Keratinocyte (primary cell): Measurements from ENCODE around the gene PCTP.

Source experiments
- CTCF ChIP-seq, 3 experiments: IDR thresholded peaks in 1 of 3; conservative IDR thresholded peaks in 1 of 3; optimal IDR thresholded peaks in 1 of 3; 2 replicates in 2 of 3; 3 replicates in 1 of 3; pipeline versions ENCODE3 to v1.5.1; 2011; ENCODE audit warnings: low read length in 3 of 3, mild to moderate bottlenecking in 3 of 3, moderate library complexity in 2 of 3, control low read depth in 1 of 3, inconsistent platforms in 1 of 3; ENCODE audit not compliant: insufficient read depth in 2 of 3; ENCODE audit errors: extremely low read depth in 1 of 3
- EZH2 ChIP-seq: IDR thresholded peaks from one replicate; pipeline ENCODE4 v1.6.1; 2012; ENCODE audit warnings: inconsistent platforms, mild to moderate bottlenecking, low read length, moderate library complexity

- TF ChIP-seq CTCF (optimal IDR thresholded peaks at IDR 0.05 in 1 of 3, IDR thresholded peaks at IDR 0.05 in 1 of 3, conservative IDR thresholded peaks at IDR 0.05 in 1 of 3; ENCODE audit: extremely low read depth in 1 of 3, insufficient read depth in 2 of 3, low read length in 3 of 3) (no peak), EZH2 (no peak)
Observed at GRCh38 chr17:55709984-55710383, 40.9 kb upstream of the PCTP start.
